ENCODE data around the gene KCNMB1.

- TF ChIP-seq CTCF (conservative IDR thresholded peaks at IDR 0.05 in 1 of 2, IDR thresholded peaks at IDR 0.05 in 1 of 2; ENCODE audit: low read depth in 1 of 2, low read length in 2 of 2): peak; percentile 96 to 98
- TF ChIP-seq EZH2 (IDR thresholded peaks at IDR 0.05; ENCODE audit: low read length, missing control alignments): no peak
These were observed 45.9 kb upstream of the KCNMB1 start for GRCh38 chr5:170434966-170435605.
